CD4-positive, alpha-beta memory T cell (primary cell): Measurements from ENCODE around the gene MUC20. TPM values are rescaled to one million over a fixed set of nuclear protein-coding genes. Genes with fewer than 3 reads are reported as not detected.
A peak's percentile ranks its signal among the peaks of the same experiment; 100 is the strongest.
"Not testable (repeated sequence)": the region's sequence is repeated elsewhere in the genome, so short reads cannot be mapped to it uniquely, and the experiment has no call there.

Experiments used
- CTCF ChIA-PET: fragments of 350-600 bp; sonication (Branson Sonifier 250); formaldehyde crosslinking; loops from one replicate; lab custom pipeline; 2021; ENCODE audit warnings: inconsistent platforms; ENCODE audit not compliant: partially characterized antibody; lab: Charles Lee
- POLR2A ChIA-PET: fragments of 350-600 bp; sonication (Branson Sonifier 250); formaldehyde crosslinking; loops from one replicate; lab custom pipeline; 2021; ENCODE audit not compliant: partially characterized antibody; lab: Charles Lee
- DNase-seq, 5 donors: peaks; one replicate each; pipeline versions ENCODE4 v3.0.0 to v3.0.0-alpha.2; 2020 to 2022; ENCODE audit warnings: mixed read lengths in 1 of 5
- H3K27ac ChIP-seq: one replicate; pipeline ENCODE4 v1.7.0; 2013; ENCODE audit warnings: low read depth, low read length
- H3K27me3 ChIP-seq: 2 replicates; pipeline ENCODE4 v1.7.0; 2013; ENCODE audit warnings: mild to moderate bottlenecking, low read length, moderate library complexity; ENCODE audit not compliant: insufficient read depth
- H3K36me3 ChIP-seq: 2 replicates; pipeline ENCODE4 v1.7.0; 2013; ENCODE audit warnings: mild to moderate bottlenecking, low read length, moderate library complexity; ENCODE audit not compliant: insufficient read depth
- H3K4me1 ChIP-seq: 2 replicates; pipeline ENCODE4 v1.7.0; 2013; ENCODE audit warnings: mild to moderate bottlenecking, low read length, moderate library complexity; ENCODE audit not compliant: insufficient read depth
- H3K4me3 ChIP-seq, 2 donors: one replicate each; pipeline ENCODE4 v1.7.0; 2013; ENCODE audit warnings: low read length in 2 of 2, mild to moderate bottlenecking in 1 of 2
- H3K9me3 ChIP-seq, 2 donors: one replicate each; pipeline ENCODE4 v1.7.0; 2013; ENCODE audit warnings: low read length in 2 of 2, control low read depth in 1 of 2; ENCODE audit not compliant: control insufficient read depth in 1 of 2
- H3K27ac Mint-ChIP-seq, 7 donors: one replicate each; pipeline ENCODE4 v1.8.0; 2020 to 2021; ENCODE audit warnings: mixed read lengths in 7 of 7, mild to moderate bottlenecking in 6 of 7, inconsistent platforms in 3 of 7, moderate library complexity in 3 of 7
- H3K27me3 Mint-ChIP-seq, 2 donors: one replicate each; pipeline ENCODE4 v1.8.0; 2020 to 2021; ENCODE audit warnings: mixed read lengths in 2 of 2
- H3K36me3 Mint-ChIP-seq, 2 donors: one replicate each; pipeline ENCODE4 v1.8.0; 2020 to 2021; ENCODE audit warnings: mixed read lengths in 2 of 2, inconsistent platforms in 1 of 2, mild to moderate bottlenecking in 1 of 2
- H3K4me1 Mint-ChIP-seq, 4 donors: one replicate each; pipeline ENCODE4 v1.8.0; 2020 to 2021; ENCODE audit warnings: mixed read lengths in 4 of 4, mild to moderate bottlenecking in 1 of 4
- H3K4me3 Mint-ChIP-seq, 8 donors: one replicate each; pipeline ENCODE4 v1.8.0; 2020 to 2021; ENCODE audit warnings: mixed read lengths in 8 of 8, mild to moderate bottlenecking in 7 of 8, moderate library complexity in 6 of 8, inconsistent platforms in 3 of 8
- H3K9me3 Mint-ChIP-seq, 8 donors: one replicate each; pipeline ENCODE4 v1.8.0; 2020 to 2021; ENCODE audit warnings: mixed read lengths in 8 of 8, mild to moderate bottlenecking in 5 of 8, inconsistent platforms in 3 of 8, moderate library complexity in 1 of 8
- intact Hi-C: fragments of 100-400 bp; cut with micrococcal nuclease; formaldehyde crosslinking; loops from one replicate; pipeline ENCODE4 v1.15.1; 2023
- polyA plus RNA-seq, 2 donors: library from polyadenylated mRNA; unstranded; fragments of 300-500 nt; fragmentation: Illumina TruSeq; gene quantifications; one replicate each; pipeline ENCODE4 v1.2.3, GENCODE V29; 2021
- total RNA-seq, 2 experiments: library from RNA; stranded (reverse); gene quantifications; one replicate each; pipeline ENCODE4 v1.2.3, GENCODE V29; 2021

Gene MUC20
- total and polyA plus RNA-seq, 4 experiments from 2014 or later, result 0.54 to 12.5 (median 5.3) TPM

GRCh38 chr3:195682104-195682742 lies 38.6 kb upstream of the MUC20 start:
- H3K27me3 ChIP-seq, CTCF ChIA-PET, H3K27ac ChIP-seq, H3K4me3 ChIP-seq, H3K27ac Mint-ChIP-seq, H3K4me3 Mint-ChIP-seq, H3K4me1 Mint-ChIP-seq, H3K9me3 Mint-ChIP-seq, POLR2A ChIA-PET, intact Hi-C loops, H3K4me1 ChIP-seq, H3K27me3 Mint-ChIP-seq, DNase-seq, H3K9me3 ChIP-seq: not testable (repeated sequence)
- H3K36me3 ChIP-seq, result peaks cover 17% of the 10 kb centered on the region
- H3K36me3 Mint-ChIP-seq, result peaks cover 37 to 49% of the 10 kb centered on the region in 2 donors

GRCh38 chr3:195683722-195684526 lies 36.9 kb upstream of the MUC20 start:
- H3K4me3 Mint-ChIP-seq, POLR2A ChIA-PET, DNase-seq, CTCF ChIA-PET, H3K27me3 ChIP-seq, intact Hi-C loops, H3K4me1 Mint-ChIP-seq, H3K4me3 ChIP-seq, H3K27me3 Mint-ChIP-seq, H3K9me3 Mint-ChIP-seq, H3K4me1 ChIP-seq, H3K9me3 ChIP-seq, H3K27ac ChIP-seq: not testable (repeated sequence)
- Mint-ChIP-seq H3K36me3 (peaks cover 31 to 46% of the 10 kb centered on the region in 2 donors), H3K27ac (peak overlapping the region in 3 of 7 donors; percentile 22 to 60 (median 32))
- H3K36me3 ChIP-seq, result peaks cover 17% of the 10 kb centered on the region

DNA sequence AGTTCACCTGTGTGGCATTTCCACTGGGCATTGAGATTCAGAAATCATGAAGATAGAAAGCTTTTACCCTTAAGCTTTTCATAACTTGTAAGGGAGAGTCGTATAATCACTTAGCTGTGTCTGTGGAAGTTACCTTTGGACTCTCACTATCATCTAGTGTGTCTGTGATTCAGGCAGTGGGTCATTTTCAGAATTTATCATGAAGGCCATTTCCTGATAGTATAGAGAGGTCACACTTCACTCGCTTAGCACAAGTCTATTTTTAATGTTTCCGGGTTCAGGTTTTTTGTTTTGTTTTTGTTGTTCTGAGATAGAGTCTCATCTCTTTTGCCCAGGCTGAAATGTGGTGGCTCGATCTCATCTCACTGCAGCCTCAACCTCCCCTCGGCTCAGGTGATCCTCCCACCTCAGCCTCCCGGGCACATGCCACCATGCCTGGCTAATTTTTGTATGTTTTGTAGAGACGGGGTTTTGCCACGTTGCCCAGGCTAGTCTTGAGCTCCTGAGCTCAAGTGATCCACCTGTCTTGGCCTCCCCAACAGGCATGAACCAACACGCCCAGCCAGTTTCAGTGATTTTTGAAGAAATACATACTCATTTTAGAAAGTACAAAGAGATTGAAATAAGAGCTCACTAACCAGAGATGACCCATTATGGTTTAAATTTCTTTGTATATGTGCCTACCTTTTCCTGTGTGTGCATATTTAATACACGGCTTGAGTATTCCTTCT lies 36.1 kb upstream of the MUC20 start:
- H3K9me3 ChIP-seq, DNase-seq, intact Hi-C loops, H3K27me3 ChIP-seq, H3K27ac ChIP-seq, POLR2A ChIA-PET, H3K4me3 ChIP-seq, H3K4me1 Mint-ChIP-seq, H3K4me3 Mint-ChIP-seq, H3K4me1 ChIP-seq, CTCF ChIA-PET, H3K27me3 Mint-ChIP-seq, H3K9me3 Mint-ChIP-seq: not testable (repeated sequence)
- peaks cover 17% of the 10 kb centered on the region for H3K36me3 ChIP-seq
- H3K27ac Mint-ChIP-seq, result peak overlapping the region in 2 of 7 donors; percentile 32 to 42
- H3K36me3 Mint-ChIP-seq, result peaks cover 33 to 50% of the 10 kb centered on the region in 2 donors

DNA sequence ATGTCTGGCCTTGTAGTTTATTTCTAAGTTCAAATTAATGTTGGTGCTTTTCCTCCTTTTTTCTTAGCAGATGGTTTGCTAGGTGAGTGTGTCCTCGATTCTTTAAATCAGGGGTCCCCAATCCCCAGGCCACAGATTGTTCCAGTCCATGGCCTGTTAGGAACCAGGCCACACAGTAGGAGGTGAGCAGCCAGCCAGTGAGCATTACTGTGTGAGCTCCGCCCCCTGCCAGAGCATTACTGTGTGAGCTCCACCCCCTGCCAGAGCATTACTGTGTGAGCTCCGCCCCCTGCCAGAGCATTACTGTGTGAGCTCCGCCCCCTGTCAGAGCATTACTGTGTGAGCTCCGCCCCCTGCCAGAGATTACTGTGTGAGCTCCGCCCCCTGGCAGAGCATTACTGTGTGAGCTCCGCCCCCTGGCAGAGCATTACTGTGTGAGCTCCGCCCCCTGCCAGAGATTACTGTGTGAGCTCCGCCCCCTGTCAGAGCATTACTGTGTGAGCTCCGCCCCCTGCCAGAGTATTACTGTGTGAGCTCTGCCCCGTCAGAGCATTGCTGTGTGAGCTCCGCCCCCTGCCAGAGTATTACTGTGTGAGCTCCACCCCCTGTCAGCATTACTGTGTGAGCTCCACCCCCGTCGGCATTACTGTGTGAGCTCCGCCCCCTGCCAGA lies 34.1 kb upstream of the MUC20 start:
- DNase-seq, result peak in 1 of 5 donors; percentile 3
- H3K9me3 Mint-ChIP-seq, H3K4me1 Mint-ChIP-seq, H3K4me3 ChIP-seq, H3K27ac ChIP-seq, H3K4me1 ChIP-seq, H3K27me3 Mint-ChIP-seq, CTCF ChIA-PET, H3K4me3 Mint-ChIP-seq, H3K27ac Mint-ChIP-seq, H3K9me3 ChIP-seq, intact Hi-C loops, H3K27me3 ChIP-seq: not testable (repeated sequence)
- POLR2A ChIA-PET, result interaction anchor here (0.6 to 0.7 kb wide), 2 partner anchors 45 to 81 kb away, joined by 3 to 4 read pairs; no protein-coding TSS in a partner anchor
- H3K36me3 ChIP-seq, result peaks cover 17% of the 10 kb centered on the region
- peaks cover 35 to 47% of the 10 kb centered on the region in 2 donors for H3K36me3 Mint-ChIP-seq

- Mint-ChIP-seq H3K27ac (peak overlapping the region in 4 of 7 donors; percentile 17 to 84 (median 54)), H3K36me3 (peaks cover 41 to 53% of the 10 kb centered on the region in 2 donors)
- intact Hi-C loops, H3K9me3 ChIP-seq, H3K4me3 ChIP-seq, H3K27me3 ChIP-seq, POLR2A ChIA-PET, CTCF ChIA-PET, H3K4me1 ChIP-seq, H3K27me3 Mint-ChIP-seq, H3K4me1 Mint-ChIP-seq, H3K4me3 Mint-ChIP-seq, H3K9me3 Mint-ChIP-seq, H3K27ac ChIP-seq: not testable (repeated sequence)
- H3K36me3 ChIP-seq, result peaks cover 22% of the 10 kb centered on the region
- peak; percentile 18 to 54 (median 35) for DNase-seq
Measured at GRCh38 chr3:195687209-195687760, 33.5 kb upstream of the MUC20 start.

DNA sequence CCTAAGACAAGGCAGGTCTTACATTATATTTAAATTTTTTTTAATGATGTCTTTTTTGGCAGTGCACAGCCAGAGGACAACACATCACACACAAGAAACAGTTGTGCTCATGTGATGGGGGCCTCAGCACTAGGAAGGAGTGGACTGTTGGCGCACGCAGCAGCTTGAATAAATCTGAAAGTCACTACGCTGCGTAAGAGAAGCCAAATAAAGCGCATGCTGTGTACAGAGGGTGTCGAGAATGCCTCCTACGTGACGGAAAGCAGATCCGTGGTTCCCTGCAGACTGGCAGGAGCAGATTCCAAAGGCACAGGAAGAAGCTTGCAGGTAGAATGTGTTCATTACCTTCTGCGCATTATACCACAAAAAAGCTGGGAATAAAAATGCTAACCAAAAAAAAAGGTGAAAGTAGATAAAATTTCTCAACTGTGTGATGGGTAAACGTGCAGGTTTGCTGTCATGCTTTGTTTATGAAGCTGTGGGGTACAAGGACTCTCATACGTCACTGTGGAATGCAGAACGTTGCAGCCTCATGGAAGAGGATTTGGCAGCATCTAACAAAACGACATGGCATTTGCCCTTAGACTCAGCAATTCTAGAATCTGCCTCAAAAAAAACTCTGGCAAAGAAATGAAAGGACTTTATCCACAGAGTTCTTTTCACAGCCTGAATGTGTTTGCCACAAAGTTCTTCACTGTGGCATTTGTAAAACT lies 32.2 kb upstream of the MUC20 start:
- peaks cover 19% of the 10 kb centered on the region for H3K36me3 ChIP-seq
- H3K4me1 Mint-ChIP-seq, H3K27ac Mint-ChIP-seq, intact Hi-C loops, CTCF ChIA-PET, H3K27ac ChIP-seq, H3K9me3 Mint-ChIP-seq, DNase-seq, H3K27me3 ChIP-seq, H3K4me3 ChIP-seq, H3K4me1 ChIP-seq, POLR2A ChIA-PET, H3K9me3 ChIP-seq, H3K4me3 Mint-ChIP-seq, H3K27me3 Mint-ChIP-seq: not testable (repeated sequence)
- peaks cover 45 to 59% of the 10 kb centered on the region in 2 donors for H3K36me3 Mint-ChIP-seq
